ENCODE data around the gene FNDC3A.

DNA sequence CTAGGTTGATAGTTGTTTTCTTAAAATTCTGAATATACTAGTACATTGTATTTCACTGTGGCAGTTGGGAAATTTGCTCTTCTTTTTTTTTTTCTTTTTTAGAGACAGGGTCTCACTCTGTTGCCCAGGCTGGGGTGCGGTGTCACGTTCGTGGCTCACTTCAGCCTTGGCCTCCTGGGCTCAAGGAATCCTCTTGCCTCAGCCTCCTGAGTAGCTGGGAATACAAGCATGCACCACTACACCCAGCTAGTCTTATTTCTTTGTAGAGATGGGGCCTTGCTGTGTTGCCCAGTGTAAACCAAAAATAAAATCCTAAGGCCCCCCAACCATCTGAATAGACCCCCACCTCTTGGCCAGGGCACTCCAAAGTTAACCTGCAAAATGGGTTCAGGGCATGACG lies 79.3 kb downstream of the FNDC3A start:
- TF ChIP-seq, protein P1, sequence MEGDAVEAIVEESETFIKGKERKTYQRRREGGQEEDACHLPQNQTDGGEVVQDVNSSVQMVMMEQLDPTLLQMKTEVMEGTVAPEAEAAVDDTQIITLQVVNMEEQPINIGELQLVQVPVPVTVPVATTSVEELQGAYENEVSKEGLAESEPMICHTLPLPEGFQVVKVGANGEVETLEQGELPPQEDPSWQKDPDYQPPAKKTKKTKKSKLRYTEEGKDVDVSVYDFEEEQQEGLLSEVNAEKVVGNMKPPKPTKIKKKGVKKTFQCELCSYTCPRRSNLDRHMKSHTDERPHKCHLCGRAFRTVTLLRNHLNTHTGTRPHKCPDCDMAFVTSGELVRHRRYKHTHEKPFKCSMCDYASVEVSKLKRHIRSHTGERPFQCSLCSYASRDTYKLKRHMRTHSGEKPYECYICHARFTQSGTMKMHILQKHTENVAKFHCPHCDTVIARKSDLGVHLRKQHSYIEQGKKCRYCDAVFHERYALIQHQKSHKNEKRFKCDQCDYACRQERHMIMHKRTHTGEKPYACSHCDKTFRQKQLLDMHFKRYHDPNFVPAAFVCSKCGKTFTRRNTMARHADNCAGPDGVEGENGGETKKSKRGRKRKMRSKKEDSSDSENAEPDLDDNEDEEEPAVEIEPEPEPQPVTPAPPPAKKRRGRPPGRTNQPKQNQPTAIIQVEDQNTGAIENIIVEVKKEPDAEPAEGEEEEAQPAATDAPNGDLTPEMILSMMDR (IDR thresholded peaks at IDR 0.05; ENCODE audit: low read length), result no peak
- TF ChIP-seq EZH2 (optimal IDR thresholded peaks at IDR 0.05; ENCODE audit: low read depth, low read length) (no peak), EZH2phosphoT487 (IDR thresholded peaks at IDR 0.05; ENCODE audit: low read length) (no peak)

Measured in MM.1S (cell line).